Measurements from ENCODE around the gene FBXO5. TPM values are rescaled to one million over a fixed set of nuclear protein-coding genes. Genes with fewer than 3 reads are reported as not detected.

FBXO5 gene
- total RNA-seq, 6 experiments from 2014 or later: 0.97 to 3.0 (median 2.5) TPM

- WGBS (ENCODE audit: insufficient coverage, low coverage, low lambda C conversion rate, missing lambda C conversion rate): 39% methylated on average over 2 of the region's 2 CpGs
Measured at GRCh38 chr6:152946995-152947394, 35.8 kb downstream of the FBXO5 start.

GRCh38 chr6:152946484-152946883, 36.4 kb downstream of the FBXO5 start:
- no peak for TF ChIP-seq CTCF (IDR thresholded peaks at IDR 0.05)
- TF ChIP-seq POLR2A (IDR thresholded peaks at IDR 0.05): no peak
- Histone ChIP-seq H3K27ac (no peak overlapping the region), H3K27me3 (no peaks in the 10 kb centered on the region), H3K4me3 (no peak overlapping the region), H3K9me3 (no peaks in the 10 kb centered on the region), H3K36me3 (no peaks in the 10 kb centered on the region), H3K4me1 (peaks cover 0 to 5% (median 0%) of the 10 kb centered on the region in 4 donors)
- WGBS (ENCODE audit: insufficient coverage, low coverage, low lambda C conversion rate, missing lambda C conversion rate): 45% methylated on average over 3 of the region's 3 CpGs
- intact Hi-C loops (cut with DNase I): no loop called here
- DNase-seq (no peak), ATAC-seq (no peak)

More at GRCh38 chr6:152946995-152947394, 35.8 kb downstream of the FBXO5 start:
- Histone ChIP-seq H3K27ac (no peak overlapping the region), H3K4me1 (peaks cover 0 to 5% (median 0%) of the 10 kb centered on the region in 4 donors), H3K27me3 (no peaks in the 10 kb centered on the region), H3K4me3 (no peak overlapping the region), H3K9me3 (no peaks in the 10 kb centered on the region), H3K36me3 (no peaks in the 10 kb centered on the region)
- TF ChIP-seq CTCF (IDR thresholded peaks at IDR 0.05): no peak
- no peak for TF ChIP-seq POLR2A (IDR thresholded peaks at IDR 0.05)
- ATAC-seq (no peak), DNase-seq (no peak)
- intact Hi-C loops (cut with DNase I): no loop called here

GRCh38 chr6:152943260-152943897, 39.5 kb downstream of the FBXO5 start:
- Histone ChIP-seq H3K27ac (no peak overlapping the region), H3K4me3 (no peak overlapping the region), H3K4me1 (peaks cover 0 to 5% (median 0%) of the 10 kb centered on the region in 4 donors), H3K27me3 (no peaks in the 10 kb centered on the region), H3K9me3 (no peaks in the 10 kb centered on the region), H3K36me3 (no peaks in the 10 kb centered on the region)
- ATAC-seq: no peak
- DNase-seq: no peak
- intact Hi-C loops (cut with DNase I): no loop called here
- TF ChIP-seq POLR2A (IDR thresholded peaks at IDR 0.05) (no peak), CTCF (IDR thresholded peaks at IDR 0.05) (no peak)
- 62% methylated on average over 2 of the region's 2 CpGs for WGBS (ENCODE audit: insufficient coverage, low coverage, low lambda C conversion rate, missing lambda C conversion rate)

DNA sequence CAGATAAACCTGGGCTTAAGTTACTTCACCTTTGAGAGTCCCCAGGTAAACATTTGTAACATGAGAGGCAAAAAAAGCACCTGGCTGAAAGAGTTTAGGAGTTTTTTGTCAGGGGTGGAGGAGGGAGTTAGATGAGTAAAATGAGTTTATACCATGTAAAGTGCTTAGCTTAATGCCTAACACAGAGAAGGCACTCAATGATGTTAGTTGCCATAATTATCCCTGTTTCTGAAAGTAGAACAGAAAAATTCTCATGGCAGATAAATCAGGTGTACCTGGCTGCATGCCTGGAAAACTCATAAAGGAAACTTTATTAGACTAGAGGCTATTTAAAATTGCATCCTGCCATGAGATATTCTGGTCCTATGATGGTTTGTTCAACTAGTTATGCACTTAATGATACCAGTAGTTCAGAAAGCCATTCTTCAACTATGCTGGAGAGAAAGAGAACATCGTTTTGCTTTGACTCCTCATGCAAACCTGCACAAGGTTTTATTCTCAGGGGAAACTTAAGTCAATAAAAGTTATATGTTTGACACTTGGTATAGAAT, 40.4 kb downstream of the FBXO5 start:
- intact Hi-C loops (cut with DNase I): no loop called here
- Histone ChIP-seq H3K9me3 (no peaks in the 10 kb centered on the region), H3K4me3 (no peak overlapping the region), H3K27me3 (no peaks in the 10 kb centered on the region), H3K36me3 (no peaks in the 10 kb centered on the region), H3K27ac (no peak overlapping the region), H3K4me1 (no peaks in the 10 kb centered on the region)
- DNase-seq (no peak), ATAC-seq (no peak)
- WGBS (ENCODE audit: insufficient coverage, low coverage, low lambda C conversion rate, missing lambda C conversion rate): 50% methylated on average over 1 of the region's 1 CpG
- no peak for TF ChIP-seq POLR2A (IDR thresholded peaks at IDR 0.05)
- TF ChIP-seq CTCF (IDR thresholded peaks at IDR 0.05): no peak

All from right lobe of liver (tissue), 6 donors.